Kidney capillary endothelial cell (primary cell): ENCODE measurements around the gene CAPN10.

Experiments used
- DNase-seq: peaks from one replicate; pipeline ENCODE4 v3.0.0-alpha.2; 2018; ENCODE audit warnings: low spot score

CAPN10 gene

GRCh38 chr2:240638512-240639160 lies 52.1 kb downstream of the CAPN10 start:
- DNase-seq, result no peak

DNA sequence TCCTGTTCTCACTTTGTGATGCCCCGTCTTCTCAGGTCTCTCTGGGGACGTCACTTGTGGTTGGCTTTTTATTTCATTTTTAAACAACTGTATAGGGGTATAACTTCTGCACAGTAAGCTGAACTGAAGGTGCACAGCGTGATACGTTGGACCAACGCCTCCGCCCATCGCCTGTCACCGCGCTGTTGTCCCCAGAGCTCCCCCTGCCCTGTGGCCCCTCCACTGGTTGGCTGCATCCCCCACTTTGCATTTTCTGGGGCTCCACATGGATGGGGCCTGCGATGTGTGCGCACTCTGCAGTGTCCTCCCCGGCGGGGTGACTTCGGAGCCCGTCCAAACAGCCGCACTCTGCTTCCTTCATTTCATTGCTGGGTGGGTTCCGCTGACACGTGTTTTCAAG lies 53.0 kb downstream of the CAPN10 start:
- no peak for DNase-seq

- no peak for DNase-seq
Measured at GRCh38 chr2:240640939-240641338, 54.4 kb downstream of the CAPN10 start.

GRCh38 chr2:240642061-240642805 lies 55.7 kb downstream of the CAPN10 start:
- DNase-seq, result no peak

GRCh38 chr2:240642806-240643092 lies 56.2 kb downstream of the CAPN10 start:
- no peak for DNase-seq

GRCh38 chr2:240643093-240643810 lies 56.7 kb downstream of the CAPN10 start:
- DNase-seq, result no peak

DNA sequence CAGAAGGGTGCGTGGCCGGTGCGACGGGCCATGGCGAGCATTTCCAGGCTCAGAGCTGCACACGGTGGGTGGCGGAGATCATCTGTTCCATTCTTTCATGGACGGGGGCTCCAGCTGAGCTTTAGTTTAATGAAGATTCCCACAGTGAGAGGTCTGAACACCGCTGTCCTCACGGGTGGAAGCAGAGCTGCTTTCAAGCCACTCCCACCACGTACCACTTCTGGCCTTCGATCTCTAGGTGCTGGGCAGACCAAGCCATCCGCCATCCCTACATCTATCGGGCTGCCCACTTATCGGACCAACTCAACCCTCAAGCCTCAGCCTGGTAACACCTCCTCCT lies 57.2 kb downstream of the CAPN10 start:
- no peak for DNase-seq

GRCh38 chr2:240644171-240644651 lies 57.7 kb downstream of the CAPN10 start:
- DNase-seq, result no peak

DNA sequence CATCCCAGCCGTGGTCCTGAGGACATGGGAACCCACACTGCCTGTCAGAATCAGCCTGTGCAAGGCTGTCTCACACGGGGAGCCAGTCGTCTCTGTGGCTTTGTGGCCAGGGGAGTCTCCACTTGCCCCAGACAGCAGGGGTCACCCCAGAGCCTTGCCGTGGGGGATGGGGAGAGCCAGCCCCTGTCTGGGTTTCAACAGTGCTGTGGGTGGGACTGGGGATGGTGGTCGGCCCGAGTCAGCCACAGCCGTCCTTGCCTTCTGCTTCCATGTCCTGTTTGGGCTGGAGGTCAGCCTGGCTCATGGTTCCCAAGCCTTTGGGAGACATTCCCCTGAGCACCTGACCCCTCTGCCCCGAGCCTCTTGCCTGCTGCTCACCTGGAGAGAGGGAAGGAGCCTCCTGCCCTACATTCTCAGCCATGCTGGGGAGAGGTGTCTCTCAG lies 58.3 kb downstream of the CAPN10 start:
- DNase-seq, result no peak

DNA sequence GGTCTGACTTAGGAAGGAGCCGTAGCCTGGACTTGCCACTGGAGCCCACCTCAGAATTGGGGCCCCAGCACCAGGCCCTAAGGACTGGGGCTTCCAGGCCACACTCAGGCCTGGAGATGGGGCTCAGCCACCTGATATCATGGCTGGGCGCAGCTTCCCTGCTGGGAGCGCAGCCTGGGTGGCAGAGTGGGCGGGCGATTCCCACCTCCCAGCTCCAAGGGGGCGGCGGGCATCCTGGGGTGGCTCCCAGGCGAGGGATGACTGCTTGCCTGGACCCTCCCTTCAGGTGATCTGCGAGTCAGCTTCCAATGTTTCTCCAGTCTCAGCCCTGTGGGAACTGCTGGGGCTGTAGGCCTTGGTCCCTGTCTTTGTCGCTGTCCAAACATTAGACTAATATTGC lies 58.8 kb downstream of the CAPN10 start:
- no peak for DNase-seq

- DNase-seq, result no peak
Measured at GRCh38 chr2:240645801-240646175, 59.3 kb downstream of the CAPN10 start.

DNA sequence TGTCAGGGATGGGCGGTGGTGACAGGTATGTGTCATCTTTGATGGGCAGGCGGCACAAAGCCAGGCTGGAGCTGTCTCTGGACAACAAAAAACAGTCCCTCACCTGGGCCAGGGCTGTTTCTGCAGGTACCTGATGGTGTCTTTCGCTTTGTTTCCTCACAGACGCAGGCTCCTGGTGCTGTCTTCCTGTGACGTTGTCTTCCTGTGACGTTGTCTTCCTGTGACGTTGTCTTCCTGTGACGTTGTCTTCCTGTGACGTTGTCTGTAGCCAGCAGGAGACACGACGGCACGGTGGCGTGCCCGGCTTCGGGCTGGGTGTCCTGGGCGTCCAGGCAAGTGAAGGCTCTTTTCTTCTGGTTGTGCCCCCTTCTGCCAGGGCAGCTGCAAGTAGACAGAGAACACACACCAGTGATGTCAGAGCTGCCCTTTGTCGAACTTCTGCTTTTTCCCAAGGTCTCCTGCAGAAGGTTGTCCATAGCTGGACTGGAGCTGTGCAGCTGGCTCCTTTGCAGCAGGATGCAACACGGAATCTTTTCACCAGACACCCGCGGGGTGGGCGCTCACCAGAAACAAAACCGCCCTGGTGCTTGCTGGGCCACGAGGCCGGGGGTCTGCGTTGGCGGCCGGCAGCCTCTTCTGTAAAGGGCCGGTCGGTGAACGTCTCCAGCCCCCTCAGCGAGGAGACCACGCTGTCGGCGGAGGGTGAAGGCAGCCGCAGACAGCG lies 59.8 kb downstream of the CAPN10 start:
- no peak for DNase-seq

GRCh38 chr2:240646900-240647502 lies 60.5 kb downstream of the CAPN10 start:
- no peak for DNase-seq

GRCh38 chr2:240647503-240648154 lies 61.1 kb downstream of the CAPN10 start:
- no peak for DNase-seq

GRCh38 chr2:240648155-240648649 lies 61.7 kb downstream of the CAPN10 start:
- no peak for DNase-seq
